ENCODE measurements around the gene STIMATE. TPM values are rescaled to one million over a fixed set of nuclear protein-coding genes. Genes with fewer than 3 reads are reported as not detected.
A peak's percentile ranks its signal among the peaks of the same experiment; 100 is the strongest.

STIMATE gene
- polyA plus RNA-seq, 3 donors: 8.9 to 49.9 (median 11.7) TPM

- H3K4me1 ChIP-seq (ENCODE audit: control insufficient read depth in 1 of 2, insufficient read depth in 2 of 2, low read length in 2 of 2): peaks cover 11 to 12% of the 10 kb centered on the region in 2 donors
- no peaks in the 10 kb centered on the region for H3K9me3 ChIP-seq (replicated peaks in 1 of 2; ENCODE audit: control insufficient read depth in 1 of 2, insufficient read depth in 1 of 2, low read length in 2 of 2)
- H3K27me3 ChIP-seq (ENCODE audit: control insufficient read depth in 2 of 2, insufficient read depth in 2 of 2, low read length in 2 of 2): no peaks in the 10 kb centered on the region
- Mint-ChIP-seq H3K36me3 (peaks cover 26 to 37% of the 10 kb centered on the region in 2 donors), H3K4me1 (peaks cover 20% of the 10 kb centered on the region), H3K9me3 (peaks cover 0 to 2% (median 0%) of the 10 kb centered on the region in 7 donors), H3K27ac (peak overlapping the region in 1 of 7 donors; percentile 61), H3K4me3 (no peak overlapping the region), H3K27me3 (ENCODE audit: low read depth in 3 of 3) (no peaks in the 10 kb centered on the region)
- TF ChIP-seq CTCF (IDR thresholded peaks at IDR 0.05): no peak
- H2AFZ ChIP-seq (ENCODE audit: insufficient read depth, low read depth, low read length, poor library complexity, severe bottlenecking): no peak overlapping the region
- no peak overlapping the region for H3K4me3 ChIP-seq (replicated peaks in 1 of 3; ENCODE audit: low read depth in 2 of 3, low read length in 3 of 3)
- H3K9ac ChIP-seq (ENCODE audit: insufficient read depth, low read length, poor library complexity, severe bottlenecking): no peak overlapping the region
- H3K4me2 ChIP-seq (replicated peaks; ENCODE audit: extremely low read depth, low read length, poor library complexity, severe bottlenecking): no peak overlapping the region
- H3K36me3 ChIP-seq (replicated peaks in 1 of 2; ENCODE audit: control insufficient read depth in 1 of 2, insufficient read depth in 2 of 2, low read length in 2 of 2): peaks cover 10 to 25% of the 10 kb centered on the region in 2 donors
- H3K79me2 ChIP-seq (ENCODE audit: insufficient read depth, low read length): peaks cover 49% of the 10 kb centered on the region
- intact Hi-C loops (cut with micrococcal nuclease): loop anchor here in 1 of 2 donors (10.0 kb wide), 1 partner anchor 195 kb away; no protein-coding TSS in a partner anchor
- H3K27ac ChIP-seq (ENCODE audit: low read depth in 1 of 2, low read length in 2 of 2): no peak overlapping the region
- WGBS (ENCODE audit: insufficient coverage): 80% methylated on average over 1 of the region's 4 CpGs
- no peak for DNase-seq
- H4K20me1 ChIP-seq (ENCODE audit: insufficient read depth, low read length): peaks cover 86% of the 10 kb centered on the region
These were observed 17.8 kb downstream of the STIMATE start for GRCh38 chr3:52879581-52879980.

- H3K4me1 Mint-ChIP-seq: peaks cover 24% of the 10 kb centered on the region
- H3K4me3 Mint-ChIP-seq: no peak overlapping the region
- intact Hi-C loops (cut with micrococcal nuclease): loop anchor here in 1 of 2 donors (10.0 kb wide), 1 partner anchor 196 kb away; no protein-coding TSS in a partner anchor
- Histone ChIP-seq H4K20me1 (ENCODE audit: insufficient read depth, low read length) (peaks cover 85% of the 10 kb centered on the region), H3K79me2 (ENCODE audit: insufficient read depth, low read length) (peaks cover 51% of the 10 kb centered on the region), H3K4me3 (replicated peaks in 1 of 3; ENCODE audit: low read depth in 2 of 3, low read length in 3 of 3) (no peak overlapping the region), H3K9ac (ENCODE audit: insufficient read depth, low read length, poor library complexity, severe bottlenecking) (no peak overlapping the region), H3K4me1 (ENCODE audit: control insufficient read depth in 1 of 2, insufficient read depth in 2 of 2, low read length in 2 of 2) (peaks cover 11 to 12% of the 10 kb centered on the region in 2 donors), H3K36me3 (replicated peaks in 1 of 2; ENCODE audit: control insufficient read depth in 1 of 2, insufficient read depth in 2 of 2, low read length in 2 of 2) (peaks cover 10 to 23% of the 10 kb centered on the region in 2 donors), H2AFZ (ENCODE audit: insufficient read depth, low read depth, low read length, poor library complexity, severe bottlenecking) (no peak overlapping the region), H3K27me3 (ENCODE audit: control insufficient read depth in 2 of 2, insufficient read depth in 2 of 2, low read length in 2 of 2) (no peaks in the 10 kb centered on the region), H3K4me2 (replicated peaks; ENCODE audit: extremely low read depth, low read length, poor library complexity, severe bottlenecking) (no peak overlapping the region), H3K27ac (ENCODE audit: low read depth in 1 of 2, low read length in 2 of 2) (no peak overlapping the region), H3K9me3 (replicated peaks in 1 of 2; ENCODE audit: control insufficient read depth in 1 of 2, insufficient read depth in 1 of 2, low read length in 2 of 2) (no peaks in the 10 kb centered on the region)
- no peaks in the 10 kb centered on the region for H3K27me3 Mint-ChIP-seq (ENCODE audit: low read depth in 3 of 3)
- H3K36me3 Mint-ChIP-seq: peaks cover 26 to 37% of the 10 kb centered on the region in 2 donors
- H3K27ac Mint-ChIP-seq: peak overlapping the region in 1 of 7 donors; percentile 61
- no peak for DNase-seq
- 80% methylated on average over 3 of the region's 4 CpGs for WGBS (ENCODE audit: insufficient coverage)
- H3K9me3 Mint-ChIP-seq: no peaks in the 10 kb centered on the region
- TF ChIP-seq CTCF (IDR thresholded peaks at IDR 0.05): no peak
These were observed 18.3 kb downstream of the STIMATE start for GRCh38 chr3:52879090-52879489.
